PC-9 (cell line): Measurements from ENCODE around the gene PRDX1.

Experiments
- CTCF ChIP-seq: fragments of 200-600 bp; sonication (generic); conservative IDR thresholded peaks from 2 replicates; pipeline ENCODE4 v1.6.1; 2017; ENCODE audit warnings: mixed run types, antibody characterized with exemption, mild to moderate bottlenecking, moderate library complexity
- EZH2 ChIP-seq: fragments of 200-600 bp; sonication (generic); IDR thresholded peaks from 2 replicates; pipeline ENCODE4 v1.8.0; 2017; ENCODE audit warnings: antibody characterized with exemption, low read depth

DNA sequence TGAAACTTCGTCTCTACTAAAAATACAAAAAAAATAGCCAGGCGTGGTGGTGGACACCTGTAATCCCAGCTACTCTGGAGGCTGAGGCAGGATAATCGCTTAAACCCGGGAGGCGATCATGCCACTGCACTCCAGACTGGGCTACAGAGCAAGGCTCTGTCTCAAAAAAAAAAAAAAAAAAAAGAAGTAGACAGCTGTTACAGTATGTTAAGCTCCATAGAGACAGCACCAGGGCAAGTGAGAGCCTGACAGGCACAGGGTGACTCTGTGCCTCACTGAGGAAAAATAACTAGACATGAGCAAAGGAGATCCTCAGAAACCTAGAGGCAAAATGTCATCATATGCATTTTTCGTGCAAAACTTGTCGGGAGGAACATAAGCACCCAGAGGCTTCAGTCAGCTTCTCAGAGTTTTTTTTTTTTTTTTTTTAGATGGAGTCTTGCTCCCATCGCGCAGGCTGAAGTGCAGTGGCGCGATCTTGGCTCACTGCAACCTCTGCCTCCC, 9.0 kb upstream of the PRDX1 start:
- TF ChIP-seq CTCF (no peak), EZH2 (no peak)
